ENCODE data around the gene HDDC3.

The HDDC3 gene

GRCh38 chr15:90918835-90919234 is 13.5 kb downstream of the HDDC3 start:
- TF ChIP-seq, protein P1, sequence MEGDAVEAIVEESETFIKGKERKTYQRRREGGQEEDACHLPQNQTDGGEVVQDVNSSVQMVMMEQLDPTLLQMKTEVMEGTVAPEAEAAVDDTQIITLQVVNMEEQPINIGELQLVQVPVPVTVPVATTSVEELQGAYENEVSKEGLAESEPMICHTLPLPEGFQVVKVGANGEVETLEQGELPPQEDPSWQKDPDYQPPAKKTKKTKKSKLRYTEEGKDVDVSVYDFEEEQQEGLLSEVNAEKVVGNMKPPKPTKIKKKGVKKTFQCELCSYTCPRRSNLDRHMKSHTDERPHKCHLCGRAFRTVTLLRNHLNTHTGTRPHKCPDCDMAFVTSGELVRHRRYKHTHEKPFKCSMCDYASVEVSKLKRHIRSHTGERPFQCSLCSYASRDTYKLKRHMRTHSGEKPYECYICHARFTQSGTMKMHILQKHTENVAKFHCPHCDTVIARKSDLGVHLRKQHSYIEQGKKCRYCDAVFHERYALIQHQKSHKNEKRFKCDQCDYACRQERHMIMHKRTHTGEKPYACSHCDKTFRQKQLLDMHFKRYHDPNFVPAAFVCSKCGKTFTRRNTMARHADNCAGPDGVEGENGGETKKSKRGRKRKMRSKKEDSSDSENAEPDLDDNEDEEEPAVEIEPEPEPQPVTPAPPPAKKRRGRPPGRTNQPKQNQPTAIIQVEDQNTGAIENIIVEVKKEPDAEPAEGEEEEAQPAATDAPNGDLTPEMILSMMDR (IDR thresholded peaks at IDR 0.05; ENCODE audit: control insufficient read depth, extremely low read depth, insufficient read depth), result no peak
- H3K4me3 ChIP-seq (ENCODE audit: low read depth, low read length), result no peak overlapping the region
- DNase-seq (ENCODE audit: low read depth), result no peak

- TF ChIP-seq, protein P1 (IDR thresholded peaks at IDR 0.05; ENCODE audit: control insufficient read depth, extremely low read depth, insufficient read depth), result no peak
- DNase-seq (ENCODE audit: low read depth), result no peak
- no peak overlapping the region for H3K4me3 ChIP-seq (ENCODE audit: low read depth, low read length)
Measured at GRCh38 chr15:90918034-90918788, 14.1 kb downstream of the HDDC3 start.

DNA sequence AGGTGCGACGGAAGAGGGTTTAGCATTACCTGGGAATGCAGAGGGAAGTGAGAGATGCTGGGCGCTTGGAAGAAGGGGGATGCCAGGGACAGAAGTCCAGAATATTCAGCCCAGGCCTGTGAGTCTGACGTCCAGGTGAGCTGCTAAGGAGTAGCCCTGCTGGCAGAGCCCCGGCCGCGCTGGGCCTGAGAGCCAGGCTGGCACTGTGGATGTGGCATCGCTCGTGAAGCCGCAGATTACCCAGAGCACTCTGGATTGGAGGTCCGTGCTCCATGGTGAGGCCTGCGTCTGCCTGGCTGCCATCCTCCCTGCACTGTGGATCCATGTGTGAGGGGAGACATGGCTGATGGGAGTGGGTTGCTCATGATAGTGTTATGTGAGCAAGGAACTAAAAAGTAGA is 14.8 kb downstream of the HDDC3 start:
- TF ChIP-seq, protein P1 (IDR thresholded peaks at IDR 0.05; ENCODE audit: control insufficient read depth, extremely low read depth, insufficient read depth), result no peak
- no peak overlapping the region for H3K4me3 ChIP-seq (ENCODE audit: low read depth, low read length)
- no peak for DNase-seq (ENCODE audit: low read depth)

DNA sequence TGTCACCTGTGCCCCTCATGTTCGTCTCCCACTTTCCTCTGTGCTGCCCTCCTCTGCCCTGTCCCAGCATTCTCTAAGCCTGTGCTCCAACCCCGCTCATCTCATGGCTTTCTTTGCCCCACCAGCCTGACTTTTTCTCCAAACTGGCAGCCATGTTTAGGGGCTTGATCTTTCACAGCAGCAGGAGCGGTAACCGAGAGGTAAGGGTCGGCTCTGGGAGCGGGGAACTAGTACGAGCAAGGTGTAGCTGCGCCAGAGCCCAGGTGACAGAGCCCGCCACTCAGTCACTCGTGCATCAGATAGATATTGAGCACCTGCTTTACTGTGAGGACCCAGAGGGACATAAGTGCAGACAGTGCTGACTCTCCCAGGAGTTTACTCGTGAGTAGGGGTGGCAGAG is 15.9 kb downstream of the HDDC3 start:
- no peak overlapping the region for H3K4me3 ChIP-seq (ENCODE audit: low read depth, low read length)
- TF ChIP-seq, protein P1 (IDR thresholded peaks at IDR 0.05; ENCODE audit: control insufficient read depth, extremely low read depth, insufficient read depth), result no peak
- no peak for DNase-seq (ENCODE audit: low read depth)

- TF ChIP-seq, protein P1 (IDR thresholded peaks at IDR 0.05; ENCODE audit: control insufficient read depth, extremely low read depth, insufficient read depth), result no peak
- no peak for DNase-seq (ENCODE audit: low read depth)
- H3K4me3 ChIP-seq (ENCODE audit: low read depth, low read length), result no peak overlapping the region
Measured at GRCh38 chr15:90915808-90916440, 16.4 kb downstream of the HDDC3 start.

DNA sequence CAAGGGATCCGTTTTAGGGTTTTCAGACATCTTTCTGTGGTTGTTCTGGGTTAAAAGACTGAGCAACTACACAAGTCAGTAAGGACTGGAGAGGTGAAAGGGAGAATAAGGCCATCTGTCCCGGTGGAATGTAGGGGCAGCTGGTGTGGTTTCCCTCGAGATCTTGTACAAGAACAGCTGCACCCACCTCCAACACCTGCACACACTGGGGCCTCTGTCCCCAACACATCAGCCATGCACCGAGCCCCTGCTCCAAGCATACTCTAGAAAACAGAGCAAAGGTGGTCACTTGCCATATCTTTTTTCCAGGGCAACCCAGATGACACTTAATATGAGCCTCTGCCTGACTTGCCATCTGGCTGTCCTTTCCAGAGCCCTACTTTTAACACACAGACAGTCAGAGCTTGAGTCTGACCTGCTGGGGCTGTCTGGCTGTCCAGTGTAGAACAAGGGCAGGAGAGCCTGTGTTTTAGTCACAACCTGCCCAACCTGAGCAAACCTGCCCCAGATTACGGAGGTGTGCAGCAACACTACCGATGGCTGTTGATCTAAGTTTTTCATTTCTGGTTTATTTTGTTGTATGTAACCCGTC is 17.0 kb downstream of the HDDC3 start:
- DNase-seq (ENCODE audit: low read depth), result no peak
- TF ChIP-seq, protein P1 (IDR thresholded peaks at IDR 0.05; ENCODE audit: control insufficient read depth, extremely low read depth, insufficient read depth), result no peak

More for the DNA sequence above, 17.0 kb downstream of the HDDC3 start:
- no peak overlapping the region for H3K4me3 ChIP-seq (ENCODE audit: low read depth, low read length)

Data from LNCaP clone FGC (cell line).